HepG2 (cell line): ENCODE data around the gene IL1RAPL1. TPM values are rescaled to one million over a fixed set of nuclear protein-coding genes. Genes with fewer than 3 reads are reported as not detected.

Experiments
- ATAC-seq: fragments of 200-7000 bp; cut with Tn5 transposase; 3 replicates; pipeline ENCODE4 v1.9.1; 2020; ENCODE audit warnings: mild to moderate bottlenecking, moderate library complexity
- BruUV-seq: library from RNA; stranded (reverse); fragments of 400-500 nt; replicated peaks from 2 replicates; lab custom pipeline; 2021; lab: Mats Ljungman, UMichigan
- CTCF ChIA-PET: fragments of 300-600 bp; formaldehyde crosslinking; extraction: SDS; loops from one replicate; lab custom pipeline; 2021; ENCODE audit warnings: low total read pairs, inconsistent platforms, low intra/inter-chr PET ratio; lab: Yijun Ruan, JAX
- POLR2A ChIA-PET: fragments of 350-600 bp; sonication (Branson Sonifier 250); formaldehyde crosslinking; loops from one replicate; lab custom pipeline; 2020; ENCODE audit warnings: antibody characterized with exemption, inconsistent platforms; lab: Yijun Ruan, JAX
- DNase-seq: peaks from one replicate; pipeline ENCODE4 v3.0.0-alpha.2; 2015; ENCODE audit warnings: low spot score
- FAIRE-seq: peaks from 3 replicates; lab custom pipeline; 2011; peaks lifted over from hg19 to GRCh38; lab: Jason Lieb, UNC
- H2AFZ ChIP-seq: one replicate; pipeline ENCODE4 v1.6.1; 2011; ENCODE audit warnings: low read length, inconsistent platforms
- H3K27ac ChIP-seq: fragments of 300-600 bp; 3 replicates; pipeline ENCODE4 v1.8.0; 2011; ENCODE audit warnings: mixed run types, mild to moderate bottlenecking, mixed read lengths, low read length, inconsistent platforms; ENCODE audit not compliant: insufficient read depth; ENCODE audit errors: extremely low read length
- H3K27me3 ChIP-seq, 2 experiments: fragments of 200-600 bp in 1 of 2; 2 replicates in 1 of 2; 3 replicates in 1 of 2; pipeline versions ENCODE4 v1.6.0 to v1.8.0; 2011; ENCODE audit warnings: low read length in 2 of 2, mild to moderate bottlenecking in 2 of 2, moderate library complexity in 2 of 2, inconsistent platforms in 1 of 2; ENCODE audit not compliant: insufficient read depth in 2 of 2, control insufficient read depth in 1 of 2
- H3K36me3 ChIP-seq, 2 experiments: fragments of 200-600 bp in 1 of 2; replicated peaks in 1 of 2; 2 replicates in 1 of 2; 3 replicates in 1 of 2; pipeline versions ENCODE4 v1.5.1 to v1.8.0; 2011; ENCODE audit warnings: low read length in 2 of 2, inconsistent platforms in 1 of 2; ENCODE audit not compliant: insufficient read depth in 2 of 2, control insufficient read depth in 1 of 2
- H3K4me1 ChIP-seq: 2 replicates; pipeline ENCODE4 v1.5.1; 2012; ENCODE audit warnings: low read length, inconsistent platforms; ENCODE audit not compliant: insufficient read depth
- H3K4me2 ChIP-seq: 2 replicates; pipeline ENCODE4 v1.6.0; 2011; ENCODE audit warnings: low read depth, low read length, inconsistent platforms
- H3K4me3 ChIP-seq, 3 experiments: fragments of 200-600 bp in 1 of 3; sonication (generic), shearing (Covaris generic) in 1 of 3; replicated peaks in 1 of 3; 2 replicates each; pipeline ENCODE4 v1.5.1; 2011 to 2016; ENCODE audit warnings: low read length in 3 of 3, inconsistent platforms in 2 of 3, low read depth in 2 of 3, mild to moderate bottlenecking in 2 of 3, control low read depth in 1 of 3, mixed read lengths in 1 of 3; ENCODE audit not compliant: insufficient read depth in 1 of 3
- H3K79me2 ChIP-seq: one replicate; pipeline ENCODE4 v1.6.1; 2011; ENCODE audit warnings: low read length, inconsistent platforms; ENCODE audit not compliant: insufficient read depth
- H3K9ac ChIP-seq: 2 replicates; pipeline ENCODE4 v1.6.0; 2011; ENCODE audit warnings: mild to moderate bottlenecking, low read depth, low read length, inconsistent platforms; ENCODE audit not compliant: insufficient read depth
- H3K9me3 ChIP-seq: 2 replicates; pipeline ENCODE4 v1.5.1; 2012; ENCODE audit warnings: mild to moderate bottlenecking, low read length
- H4K20me1 ChIP-seq: 2 replicates; pipeline ENCODE4 v1.6.0; 2011; ENCODE audit warnings: inconsistent platforms, mild to moderate bottlenecking, low read length, moderate library complexity; ENCODE audit not compliant: insufficient read depth
- EEA1 ChIP-seq: sonication (generic); formaldehyde crosslinking; IDR thresholded peaks from 2 replicates; pipeline ENCODE4 v1.5.1; 2020; ENCODE audit warnings: mild to moderate bottlenecking, missing genetic modification reagents, borderline replicate concordance
- GZF1 ChIP-seq: sonication (generic); formaldehyde crosslinking; IDR thresholded peaks from 2 replicates; pipeline ENCODE4 v1.5.1; 2020; ENCODE audit warnings: mild to moderate bottlenecking, missing genetic modification reagents
- IKZF4 ChIP-seq: sonication (generic); formaldehyde crosslinking; IDR thresholded peaks from 2 replicates; pipeline ENCODE4 v1.5.1; 2020; ENCODE audit warnings: borderline replicate concordance, mild to moderate bottlenecking, low read depth, missing genetic modification reagents; ENCODE audit errors: not compliant biosample characterization
- KLF11 ChIP-seq: IDR thresholded peaks from 2 replicates; pipeline ENCODE4 v1.6.1; 2016; ENCODE audit warnings: missing compliant biosample characterization
- NCOR1 ChIP-seq: fragments of 200-600 bp; sonication (generic); IDR thresholded peaks from 2 replicates; pipeline ENCODE4 v1.7.0; 2017; ENCODE audit warnings: antibody characterized with exemption, low read length, borderline replicate concordance
- SSRP1 ChIP-seq: IDR thresholded peaks from 2 replicates; pipeline ENCODE4 v1.6.1; 2016; ENCODE audit warnings: control low read depth
- ZMYM2 ChIP-seq: sonication (generic); formaldehyde crosslinking; IDR thresholded peaks from 2 replicates; pipeline ENCODE4 v1.8.0; 2022; ENCODE audit warnings: mild to moderate bottlenecking, missing genetic modification reagents
- ZNF644 ChIP-seq: IDR thresholded peaks from 2 replicates; pipeline ENCODE4 v1.6.1; 2016; ENCODE audit warnings: low read depth
- ZNF703 ChIP-seq: sonication (generic); formaldehyde crosslinking; IDR thresholded peaks from 2 replicates; pipeline ENCODE4 v1.5.1; 2020; ENCODE audit warnings: missing genetic modification reagents, mild to moderate bottlenecking, moderate library complexity, borderline replicate concordance
- ZSCAN22 ChIP-seq: sonication (generic); formaldehyde crosslinking; IDR thresholded peaks from 2 replicates; pipeline ENCODE4 v1.4.0; 2020; ENCODE audit warnings: mild to moderate bottlenecking, missing genetic modification reagents
- WGBS: methylation state at CpG from one replicate; pipeline ENCODE4 v1.1.6; 2017; ENCODE audit warnings: low lambda C conversion rate; 5-methylcytosine and 5-hydroxymethylcytosine counted together
- in situ Hi-C: cut with HindIII; loops from 2 replicates; pipeline ENCODE4 v1.10.0; 2017; ENCODE audit warnings: low pct_unique_long_range_greater_than_20kb; ENCODE audit not compliant: extremely low pct_ligation_motif_present
- intact Hi-C: fragments of 100-400 bp; cut with micrococcal nuclease; formaldehyde crosslinking; loops from one replicate; pipeline ENCODE4 v1.10.0; 2022; ENCODE audit not compliant: unreplicated experiment
- polyA plus RNA-seq, 8 experiments: library from polyadenylated mRNA; depleted of rRNA in 3 of 8; stranded (reverse) in 7 of 8; unstranded in 1 of 8; fragments of >200 nt; fragmentation: Illumina TruSeq in 4 of 8; extraction: Trizol in 4 of 8; gene quantifications; 2 replicates each; pipeline versions ENCODE4 v1.2.1 to v1.2.3, GENCODE V29; 2011 to 2016; ENCODE audit warnings: low read depth in 4 of 8, missing spikeins in 1 of 8, mixed read lengths in 1 of 8; ENCODE audit not compliant: insufficient read depth in 1 of 8
- total RNA-seq, 5 experiments: library from RNA; depleted of rRNA; stranded (reverse); fragments of >200 nt; fragmentation: Illumina TruSeq; extraction: Trizol; gene quantifications; 2 replicates each; pipeline ENCODE4 v1.2.3, GENCODE V29; 2016; ENCODE audit warnings: low read depth in 1 of 5
- TF ChIP-seq, protein P1 (sequence below): sonication (generic); formaldehyde crosslinking; IDR thresholded peaks from 2 replicates; pipeline ENCODE4 v1.9.0; 2021; ENCODE audit warnings: missing genetic modification reagents, borderline replicate concordance

IL1RAPL1 gene
- total and polyA plus RNA-seq, 2 of the 13 experiments (the other 11 are each of a cell fraction or from before 2014, with no cell fraction given): 0.04 TPM; not detected in 1

GRCh38 chrX:28847423-28847822 is 260.2 kb downstream of the IL1RAPL1 start (continued):
- TF ChIP-seq, protein P1, sequence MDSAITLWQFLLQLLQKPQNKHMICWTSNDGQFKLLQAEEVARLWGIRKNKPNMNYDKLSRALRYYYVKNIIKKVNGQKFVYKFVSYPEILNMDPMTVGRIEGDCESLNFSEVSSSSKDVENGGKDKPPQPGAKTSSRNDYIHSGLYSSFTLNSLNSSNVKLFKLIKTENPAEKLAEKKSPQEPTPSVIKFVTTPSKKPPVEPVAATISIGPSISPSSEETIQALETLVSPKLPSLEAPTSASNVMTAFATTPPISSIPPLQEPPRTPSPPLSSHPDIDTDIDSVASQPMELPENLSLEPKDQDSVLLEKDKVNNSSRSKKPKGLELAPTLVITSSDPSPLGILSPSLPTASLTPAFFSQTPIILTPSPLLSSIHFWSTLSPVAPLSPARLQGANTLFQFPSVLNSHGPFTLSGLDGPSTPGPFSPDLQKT: no peak

DNA sequence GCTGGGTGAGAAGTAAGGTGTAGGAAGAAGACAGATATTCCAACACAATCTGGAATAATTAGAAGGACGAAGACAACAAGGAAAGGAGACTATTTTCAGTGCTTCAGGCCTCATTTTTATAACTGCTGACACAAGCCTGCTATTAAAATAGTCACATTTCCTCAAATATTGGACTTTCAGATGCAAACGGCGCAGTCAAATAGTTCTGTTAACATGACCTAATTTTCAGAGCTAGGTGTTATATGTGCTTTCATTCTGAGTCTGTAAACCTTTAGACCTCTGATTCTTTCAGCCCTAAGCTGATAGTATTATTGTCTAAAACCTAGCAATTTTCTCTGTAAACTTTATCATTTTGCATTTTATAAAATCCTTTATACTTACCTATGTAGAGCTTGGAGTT is 261.5 kb downstream of the IL1RAPL1 start:
- no peaks in the 10 kb centered on the region for H3K79me2 ChIP-seq
- H3K4me1 ChIP-seq: no peaks in the 10 kb centered on the region
- POLR2A ChIA-PET: no interaction called here
- DNase-seq (no peak), ATAC-seq (no peak), FAIRE-seq (no peak)
- no TSS peak for BruUV-seq
- WGBS: 10% methylated on average over 3 of the region's 3 CpGs
- H2AFZ ChIP-seq: no peak overlapping the region
- no peaks in the 10 kb centered on the region for H4K20me1 ChIP-seq
- intact Hi-C loops: no loop called here
- H3K36me3 ChIP-seq: no peaks in the 10 kb centered on the region
- H3K27ac ChIP-seq: no peak overlapping the region
- no peaks in the 10 kb centered on the region for H3K27me3 ChIP-seq
- no peak overlapping the region for H3K4me3 ChIP-seq
- no peaks in the 10 kb centered on the region for H3K9me3 ChIP-seq
- CTCF ChIA-PET: no interaction called here
- in situ Hi-C loops: no loop called here
- H3K9ac ChIP-seq: no peak overlapping the region
- TF ChIP-seq ZNF703 (no peak), ZSCAN22 (no peak), KLF11 (no peak), EEA1 (CRISPR knock-in tag) (no peak), GZF1 (no peak), IKZF4 (CRISPR knock-in tag) (no peak), ZNF644 (CRISPR knock-in tag) (no peak), NCOR1 (no peak), ZMYM2 (no peak), SSRP1 (CRISPR knock-in tag) (no peak)
- H3K4me2 ChIP-seq: no peak overlapping the region
